Measurements from ENCODE around the gene CARD10. TPM values are rescaled to one million over a fixed set of nuclear protein-coding genes. Genes with fewer than 3 reads are reported as not detected.

The CARD10 gene
- total and polyA plus RNA-seq, 2 of the 13 experiments (the other 11 are each of a cell fraction or from before 2014, with no cell fraction given) = 35.2 to 55.8 TPM

- peak; percentile 51; the same call in 1 of the 2 replicates for TF ChIP-seq ZNF646 (CRISPR knock-in tag; IDR thresholded peaks at IDR 0.05)
- TF ChIP-seq, protein P1, sequence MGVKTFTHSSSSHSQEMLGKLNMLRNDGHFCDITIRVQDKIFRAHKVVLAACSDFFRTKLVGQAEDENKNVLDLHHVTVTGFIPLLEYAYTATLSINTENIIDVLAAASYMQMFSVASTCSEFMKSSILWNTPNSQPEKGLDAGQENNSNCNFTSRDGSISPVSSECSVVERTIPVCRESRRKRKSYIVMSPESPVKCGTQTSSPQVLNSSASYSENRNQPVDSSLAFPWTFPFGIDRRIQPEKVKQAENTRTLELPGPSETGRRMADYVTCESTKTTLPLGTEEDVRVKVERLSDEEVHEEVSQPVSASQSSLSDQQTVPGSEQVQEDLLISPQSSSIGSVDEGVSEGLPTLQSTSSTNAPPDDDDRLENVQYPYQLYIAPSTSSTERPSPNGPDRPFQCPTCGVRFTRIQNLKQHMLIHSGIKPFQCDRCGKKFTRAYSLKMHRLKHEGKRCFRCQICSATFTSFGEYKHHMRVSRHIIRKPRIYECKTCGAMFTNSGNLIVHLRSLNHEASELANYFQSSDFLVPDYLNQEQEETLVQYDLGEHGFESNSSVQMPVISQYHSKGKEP (CRISPR knock-in tag; IDR thresholded peaks at IDR 0.05) = no peak
- peak; percentile 63; the same call in 1 of the 2 replicates for TF ChIP-seq ZSCAN22 (CRISPR knock-in tag; IDR thresholded peaks at IDR 0.05)
- TF ChIP-seq, protein P2, sequence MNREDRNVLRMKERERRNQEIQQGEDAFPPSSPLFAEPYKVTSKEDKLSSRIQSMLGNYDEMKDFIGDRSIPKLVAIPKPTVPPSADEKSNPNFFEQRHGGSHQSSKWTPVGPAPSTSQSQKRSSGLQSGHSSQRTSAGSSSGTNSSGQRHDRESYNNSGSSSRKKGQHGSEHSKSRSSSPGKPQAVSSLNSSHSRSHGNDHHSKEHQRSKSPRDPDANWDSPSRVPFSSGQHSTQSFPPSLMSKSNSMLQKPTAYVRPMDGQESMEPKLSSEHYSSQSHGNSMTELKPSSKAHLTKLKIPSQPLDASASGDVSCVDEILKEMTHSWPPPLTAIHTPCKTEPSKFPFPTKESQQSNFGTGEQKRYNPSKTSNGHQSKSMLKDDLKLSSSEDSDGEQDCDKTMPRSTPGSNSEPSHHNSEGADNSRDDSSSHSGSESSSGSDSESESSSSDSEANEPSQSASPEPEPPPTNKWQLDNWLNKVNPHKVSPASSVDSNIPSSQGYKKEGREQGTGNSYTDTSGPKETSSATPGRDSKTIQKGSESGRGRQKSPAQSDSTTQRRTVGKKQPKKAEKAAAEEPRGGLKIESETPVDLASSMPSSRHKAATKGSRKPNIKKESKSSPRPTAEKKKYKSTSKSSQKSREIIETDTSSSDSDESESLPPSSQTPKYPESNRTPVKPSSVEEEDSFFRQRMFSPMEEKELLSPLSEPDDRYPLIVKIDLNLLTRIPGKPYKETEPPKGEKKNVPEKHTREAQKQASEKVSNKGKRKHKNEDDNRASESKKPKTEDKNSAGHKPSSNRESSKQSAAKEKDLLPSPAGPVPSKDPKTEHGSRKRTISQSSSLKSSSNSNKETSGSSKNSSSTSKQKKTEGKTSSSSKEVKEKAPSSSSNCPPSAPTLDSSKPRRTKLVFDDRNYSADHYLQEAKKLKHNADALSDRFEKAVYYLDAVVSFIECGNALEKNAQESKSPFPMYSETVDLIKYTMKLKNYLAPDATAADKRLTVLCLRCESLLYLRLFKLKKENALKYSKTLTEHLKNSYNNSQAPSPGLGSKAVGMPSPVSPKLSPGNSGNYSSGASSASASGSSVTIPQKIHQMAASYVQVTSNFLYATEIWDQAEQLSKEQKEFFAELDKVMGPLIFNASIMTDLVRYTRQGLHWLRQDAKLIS (CRISPR knock-in tag; IDR thresholded peaks at IDR 0.05) = no peak
- TF ChIP-seq ZNF260 (CRISPR knock-in tag; IDR thresholded peaks at IDR 0.05; ENCODE audit: borderline replicate concordance, low read depth) = no peak
- TF ChIP-seq GTF3A (CRISPR knock-in tag; conservative IDR thresholded peaks at IDR 0.05) = peak; percentile 85; the same call in 1 of the 2 replicates
- peak; percentile 99 for TF ChIP-seq MIER3 (CRISPR knock-in tag; IDR thresholded peaks at IDR 0.05; ENCODE audit: borderline replicate concordance)
- TF ChIP-seq TCF12 (IDR thresholded peaks at IDR 0.05) = no peak
- peak; percentile 99 for TF ChIP-seq TCF12 (CRISPR knock-in tag; IDR thresholded peaks at IDR 0.05)
- peak; percentile 36; the same call in 1 of the 2 replicates for TF ChIP-seq CHCHD3 (CRISPR knock-in tag; IDR thresholded peaks at IDR 0.05)
- peak; percentile 99 for TF ChIP-seq KDM6A (CRISPR knock-in tag; IDR thresholded peaks at IDR 0.05; ENCODE audit: low read depth)
- peak; percentile 97 for TF ChIP-seq ZNF451 (CRISPR knock-in tag; IDR thresholded peaks at IDR 0.05)
- peak; percentile 84; the same call in 1 of the 2 replicates for TF ChIP-seq FOXK1 (CRISPR knock-in tag; IDR thresholded peaks at IDR 0.05; ENCODE audit: borderline replicate concordance, low read depth)
- peak; percentile 77; the same call in 1 of the 2 replicates for TF ChIP-seq MIER2 (CRISPR knock-in tag; IDR thresholded peaks at IDR 0.05)
- TF ChIP-seq SNAPC5 (CRISPR knock-in tag; IDR thresholded peaks at IDR 0.05; ENCODE audit: borderline replicate concordance) = no peak; the same call in 1 of the 2 replicates
- no peak for TF ChIP-seq FLYWCH1 (CRISPR knock-in tag; IDR thresholded peaks at IDR 0.05)
Observed at GRCh38 chr22:37501610-37502341, 17.4 kb downstream of the CARD10 start (continued).

Data from HepG2 (cell line).